GM12873 (cell line): Measurements from ENCODE around the gene DLG1.

Experiments
- CTCF ChIP-seq: IDR thresholded peaks from 2 replicates; pipeline ENCODE4 v1.5.1; 2012; ENCODE audit warnings: low read depth, mild to moderate bottlenecking, moderate library complexity, low read length, control low read depth; ENCODE audit not compliant: insufficient read depth; ENCODE audit errors: missing control alignments

DLG1 gene

GRCh38 chr3:197088370-197088769 is 210.0 kb downstream of the DLG1 start:
- no peak for TF ChIP-seq CTCF

- no peak for TF ChIP-seq CTCF
Observed at GRCh38 chr3:197085137-197085536, 213.3 kb downstream of the DLG1 start.

- TF ChIP-seq CTCF = no peak
Observed at GRCh38 chr3:197083486-197083885, 214.9 kb downstream of the DLG1 start.

- no peak for TF ChIP-seq CTCF
Observed at GRCh38 chr3:197082871-197083270, 215.5 kb downstream of the DLG1 start.

GRCh38 chr3:197080344-197080743 is 218.1 kb downstream of the DLG1 start:
- TF ChIP-seq CTCF = no peak

GRCh38 chr3:197076415-197076814 is 222.0 kb downstream of the DLG1 start:
- no peak for TF ChIP-seq CTCF

GRCh38 chr3:197068077-197068476 is 230.3 kb downstream of the DLG1 start:
- no peak for TF ChIP-seq CTCF
